HCT116 (cell line): Measurements from ENCODE around the gene PRG2. TPM values are rescaled to one million over a fixed set of nuclear protein-coding genes. Genes with fewer than 3 reads are reported as not detected.

ENCODE experiments used
- ATAC-seq: fragments of 200-7000 bp; cut with Tn5 transposase; 2 replicates; pipeline ENCODE4 v1.9.1; 2020; ENCODE audit warnings: mild to moderate bottlenecking, moderate library complexity
- BruUV-seq: library from RNA; stranded (reverse); fragments of 400-500 nt; replicated peaks from 2 replicates; lab custom pipeline; 2021; lab: Mats Ljungman, UMichigan
- CTCF ChIA-PET: fragments of 300-600 bp; sonication (Branson Sonifier 250); formaldehyde crosslinking; loops from one replicate; lab custom pipeline; 2021; ENCODE audit warnings: antibody characterized with exemption; lab: Charles Lee
- POLR2A ChIA-PET: fragments of 300-600, 350-600 bp; sonication (Branson Sonifier 250); formaldehyde crosslinking; loops from one replicate; lab custom pipeline; 2021; ENCODE audit warnings: antibody characterized with exemption; lab: Charles Lee
- RAD21 ChIA-PET, 2 experiments: fragments of 300-600 bp; sonication (Branson Sonifier 250); formaldehyde crosslinking; loops; one replicate each; lab custom pipeline; 2023; ENCODE audit warnings: low total read pairs in 2 of 2; ENCODE audit not compliant: uncharacterized antibody in 2 of 2, unreplicated experiment in 2 of 2, low non-redundant PET in 1 of 2; lab: Charles Lee
- DNase-seq: peaks from one replicate; pipeline ENCODE4 v3.0.0-alpha.2; 2010; ENCODE audit warnings: low read depth, low spot score
- H2AFZ ChIP-seq: fragments of 200-600 bp; shearing (Covaris generic), sonication (generic); 2 replicates; pipeline ENCODE4 v1.6.1; 2017; ENCODE audit warnings: low read depth, mixed run types, mixed read lengths, antibody characterized with exemption, low read length; ENCODE audit not compliant: poor library complexity, severe bottlenecking
- H3K27ac ChIP-seq: 2 replicates; pipeline ENCODE4 v1.5.1; 2012; ENCODE audit warnings: low read depth, low read length
- H3K27me3 ChIP-seq: fragments of 200-600 bp; sonication (generic); 2 replicates; pipeline ENCODE4 v1.6.1; 2016; ENCODE audit warnings: mixed run types, low read length, mixed read lengths; ENCODE audit not compliant: insufficient read depth
- H3K36me3 ChIP-seq, 2 experiments: fragments of 200-500 bp in 1 of 2; fragments of 200-600 bp in 1 of 2; sonication (Bioruptor generic) in 1 of 2; sonication (generic) in 1 of 2; 2 replicates each; pipeline versions ENCODE4 v1.5.1 to v1.6.1; 2014 to 2016; ENCODE audit warnings: low read length in 2 of 2, inconsistent platforms in 1 of 2, mixed read lengths in 1 of 2, mixed run types in 1 of 2; ENCODE audit not compliant: insufficient read depth in 2 of 2, control insufficient read depth in 1 of 2
- H3K4me1 ChIP-seq, 2 experiments: fragments of 200-600 bp in 1 of 2; sonication (generic) in 1 of 2; 2 replicates each; pipeline versions ENCODE4 v1.5.1 to v1.6.1; 2012 to 2017; ENCODE audit warnings: low read length in 2 of 2, inconsistent platforms in 1 of 2, mild to moderate bottlenecking in 1 of 2, mixed read lengths in 1 of 2, mixed run types in 1 of 2, moderate library complexity in 1 of 2; ENCODE audit not compliant: insufficient read depth in 2 of 2, control insufficient read depth in 1 of 2
- H3K4me2 ChIP-seq: fragments of 200-600 bp; sonication (generic); 2 replicates; pipeline ENCODE4 v1.6.1; 2017; ENCODE audit warnings: mixed run types, low read length, mixed read lengths
- H3K4me3 ChIP-seq, 2 experiments: fragments of 200-600 bp in 1 of 2; sonication (generic) in 1 of 2; replicated peaks in 1 of 2; 2 replicates each; pipeline ENCODE4 v1.5.1; 2011 to 2016; ENCODE audit warnings: low read length in 2 of 2, control low read depth in 1 of 2, low read depth in 1 of 2, mild to moderate bottlenecking in 1 of 2, mixed read lengths in 1 of 2, mixed run types in 1 of 2
- H3K79me2 ChIP-seq: fragments of 200-600 bp; sonication (generic); 2 replicates; pipeline ENCODE4 v1.6.1; 2017; ENCODE audit warnings: mild to moderate bottlenecking, mixed run types, low read length, moderate library complexity, mixed read lengths; ENCODE audit not compliant: insufficient read depth
- H3K9ac ChIP-seq: fragments of 200-600 bp; sonication (generic); 2 replicates; pipeline ENCODE4 v1.6.1; 2016; ENCODE audit warnings: low read length, mixed read lengths
- H3K9me2 ChIP-seq: fragments of 200-600 bp; sonication (generic), shearing (Covaris generic); 2 replicates; pipeline ENCODE4 v1.6.1; 2017; ENCODE audit warnings: mixed run types, mild to moderate bottlenecking, moderate library complexity; ENCODE audit not compliant: insufficient read depth
- H3K9me3 ChIP-seq, 2 experiments: fragments of 200-500 bp in 1 of 2; fragments of 200-600 bp in 1 of 2; sonication (Bioruptor generic) in 1 of 2; sonication (generic) in 1 of 2; 2 replicates each; pipeline ENCODE4 v1.6.1; 2014 to 2017; ENCODE audit warnings: low read length in 2 of 2, mixed read lengths in 2 of 2, inconsistent platforms in 1 of 2, low read depth in 1 of 2, mild to moderate bottlenecking in 1 of 2, mixed run types in 1 of 2, moderate library complexity in 1 of 2; ENCODE audit not compliant: control insufficient read depth in 1 of 2, insufficient read depth in 1 of 2
- H4K20me1 ChIP-seq: fragments of 200-600 bp; sonication (generic), shearing (Covaris generic); 2 replicates; pipeline ENCODE4 v1.6.1; 2017; ENCODE audit warnings: mixed run types, mild to moderate bottlenecking, moderate library complexity; ENCODE audit not compliant: insufficient read depth
- CBX3 ChIP-seq: IDR thresholded peaks from 2 replicates; pipeline ENCODE4 v1.6.1; 2012; ENCODE audit warnings: low read depth
- CEBPB ChIP-seq: IDR thresholded peaks from 2 replicates; pipeline ENCODE4 v1.6.1; 2012; ENCODE audit warnings: low read depth
- ELF1 ChIP-seq: IDR thresholded peaks from 2 replicates; pipeline ENCODE4 v1.6.1; 2012; ENCODE audit warnings: low read depth, borderline replicate concordance
- EZH2 ChIP-seq: fragments of 200-600 bp; sonication (generic); IDR thresholded peaks from 2 replicates; pipeline ENCODE4 v1.6.1; 2017; ENCODE audit warnings: antibody characterized with exemption, mixed run types
- JUND ChIP-seq: IDR thresholded peaks from 2 replicates; pipeline ENCODE4 v1.6.1; 2012
- POLR2A ChIP-seq: IDR thresholded peaks from 2 replicates; pipeline ENCODE4 v1.7.0; 2011; ENCODE audit warnings: borderline replicate concordance; ENCODE audit not compliant: insufficient read depth, insufficient read length; ENCODE audit errors: extremely low read depth
- POLR2AphosphoS5 ChIP-seq: IDR thresholded peaks from 2 replicates; pipeline ENCODE4 v1.6.1; 2011; ENCODE audit warnings: mild to moderate bottlenecking, low read depth, low read length, moderate library complexity
- RAD21 ChIP-seq: IDR thresholded peaks from 2 replicates; pipeline ENCODE4 v1.6.1; 2012; ENCODE audit warnings: low read depth, mild to moderate bottlenecking
- SIN3A ChIP-seq: IDR thresholded peaks from 2 replicates; pipeline ENCODE4 v1.6.1; 2012; ENCODE audit warnings: low read depth
- SRF ChIP-seq: IDR thresholded peaks from 2 replicates; pipeline ENCODE4 v1.6.1; 2012; ENCODE audit warnings: low read depth
- TCF7L2 ChIP-seq: IDR thresholded peaks from 2 replicates; pipeline ENCODE4 v1.7.0; 2011; ENCODE audit warnings: borderline replicate concordance, inconsistent platforms; ENCODE audit not compliant: insufficient read depth, insufficient read length; ENCODE audit errors: extremely low read depth
- intact Hi-C: fragments of 100-400 bp; cut with micrococcal nuclease; formaldehyde crosslinking; loops from 2 replicates; pipeline ENCODE4 v1.10.0; 2022
- total RNA-seq: library from RNA; stranded (reverse); gene quantifications from one replicate; pipeline ENCODE4 v1.2.1, GENCODE V29; 2021; ENCODE audit not compliant: unreplicated experiment
- TF ChIP-seq, protein P1 (sequence below): IDR thresholded peaks from 2 replicates; pipeline ENCODE4 v1.6.1; 2012
- TF ChIP-seq, protein P2 (sequence below): IDR thresholded peaks from 2 replicates; pipeline ENCODE4 v1.6.1; 2012; ENCODE audit warnings: low read depth
- TF ChIP-seq, protein P3 (sequence below): IDR thresholded peaks from 2 replicates; pipeline ENCODE4 v1.6.1; 2011; ENCODE audit warnings: mild to moderate bottlenecking, low read length, moderate library complexity; ENCODE audit not compliant: insufficient replicate concordance; ENCODE audit errors: extremely low read depth
- TF ChIP-seq, protein P4 (sequence below), 3 experiments: fragments of 200-600 bp in 1 of 3; sonication (generic) in 1 of 3; IDR thresholded peaks in 2 of 3; conservative IDR thresholded peaks in 1 of 3; 2 replicates each; pipeline ENCODE4 v1.5.1; 2012 to 2017; ENCODE audit warnings: low read depth in 2 of 3, low read length in 2 of 3, antibody characterized with exemption in 1 of 3, borderline replicate concordance in 1 of 3, control low read depth in 1 of 3, mild to moderate bottlenecking in 1 of 3, mixed read lengths in 1 of 3, mixed run types in 1 of 3, moderate library complexity in 1 of 3; ENCODE audit not compliant: insufficient read depth in 1 of 3

PRG2 gene
- total RNA-seq, 1 experiment from 2014 or later, result 0.81 TPM

DNA sequence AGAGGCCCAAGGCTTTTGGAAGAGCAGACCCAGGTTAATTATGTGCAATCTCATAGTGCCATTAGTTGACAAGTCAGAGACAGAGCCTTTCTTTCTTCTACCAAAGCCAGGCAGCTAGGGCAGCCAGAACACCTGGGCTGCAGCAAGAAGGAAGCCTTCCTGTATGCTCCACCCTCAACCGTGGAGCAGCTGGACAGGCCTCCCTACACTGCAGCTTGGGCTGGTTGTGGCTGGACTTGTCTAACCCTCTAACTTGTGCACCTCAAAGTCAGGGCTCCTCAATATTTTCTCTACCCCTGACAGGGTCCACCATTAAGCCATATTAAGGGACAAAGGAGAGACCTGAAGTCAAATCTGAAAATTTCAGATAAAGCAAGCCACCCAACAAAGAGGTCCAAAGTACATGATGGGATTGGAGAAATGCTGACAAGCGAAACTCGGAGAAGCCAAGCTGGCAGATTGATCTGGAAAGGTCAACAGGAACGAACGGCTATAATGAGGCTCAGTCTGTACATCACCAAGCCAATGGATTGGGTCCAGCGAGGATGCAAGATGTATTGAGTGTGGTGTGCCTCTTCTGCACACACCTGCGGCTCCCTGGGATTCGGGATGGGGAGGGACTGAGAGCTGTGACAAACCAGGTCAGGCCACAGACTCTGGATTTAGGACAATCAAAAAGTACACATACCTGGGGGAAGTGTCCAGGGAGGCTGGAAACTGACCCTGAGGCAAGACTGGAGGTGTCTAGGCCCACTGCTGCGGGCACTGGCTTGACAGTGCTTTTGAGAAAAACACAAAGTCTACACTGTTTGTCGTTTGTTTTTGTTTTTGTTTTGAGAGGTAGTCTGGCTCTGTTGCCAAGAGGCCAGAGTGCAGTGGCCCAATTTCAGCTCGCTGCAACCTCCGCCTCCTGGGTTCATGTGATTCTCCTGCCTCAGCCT is 48.2 kb upstream of the PRG2 start (continued):
- TF ChIP-seq, protein P1, sequence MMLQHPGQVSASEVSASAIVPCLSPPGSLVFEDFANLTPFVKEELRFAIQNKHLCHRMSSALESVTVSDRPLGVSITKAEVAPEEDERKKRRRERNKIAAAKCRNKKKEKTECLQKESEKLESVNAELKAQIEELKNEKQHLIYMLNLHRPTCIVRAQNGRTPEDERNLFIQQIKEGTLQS, result no peak
- TF ChIP-seq, protein P2, sequence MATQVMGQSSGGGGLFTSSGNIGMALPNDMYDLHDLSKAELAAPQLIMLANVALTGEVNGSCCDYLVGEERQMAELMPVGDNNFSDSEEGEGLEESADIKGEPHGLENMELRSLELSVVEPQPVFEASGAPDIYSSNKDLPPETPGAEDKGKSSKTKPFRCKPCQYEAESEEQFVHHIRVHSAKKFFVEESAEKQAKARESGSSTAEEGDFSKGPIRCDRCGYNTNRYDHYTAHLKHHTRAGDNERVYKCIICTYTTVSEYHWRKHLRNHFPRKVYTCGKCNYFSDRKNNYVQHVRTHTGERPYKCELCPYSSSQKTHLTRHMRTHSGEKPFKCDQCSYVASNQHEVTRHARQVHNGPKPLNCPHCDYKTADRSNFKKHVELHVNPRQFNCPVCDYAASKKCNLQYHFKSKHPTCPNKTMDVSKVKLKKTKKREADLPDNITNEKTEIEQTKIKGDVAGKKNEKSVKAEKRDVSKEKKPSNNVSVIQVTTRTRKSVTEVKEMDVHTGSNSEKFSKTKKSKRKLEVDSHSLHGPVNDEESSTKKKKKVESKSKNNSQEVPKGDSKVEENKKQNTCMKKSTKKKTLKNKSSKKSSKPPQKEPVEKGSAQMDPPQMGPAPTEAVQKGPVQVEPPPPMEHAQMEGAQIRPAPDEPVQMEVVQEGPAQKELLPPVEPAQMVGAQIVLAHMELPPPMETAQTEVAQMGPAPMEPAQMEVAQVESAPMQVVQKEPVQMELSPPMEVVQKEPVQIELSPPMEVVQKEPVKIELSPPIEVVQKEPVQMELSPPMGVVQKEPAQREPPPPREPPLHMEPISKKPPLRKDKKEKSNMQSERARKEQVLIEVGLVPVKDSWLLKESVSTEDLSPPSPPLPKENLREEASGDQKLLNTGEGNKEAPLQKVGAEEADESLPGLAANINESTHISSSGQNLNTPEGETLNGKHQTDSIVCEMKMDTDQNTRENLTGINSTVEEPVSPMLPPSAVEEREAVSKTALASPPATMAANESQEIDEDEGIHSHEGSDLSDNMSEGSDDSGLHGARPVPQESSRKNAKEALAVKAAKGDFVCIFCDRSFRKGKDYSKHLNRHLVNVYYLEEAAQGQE, result no peak
- no peak for TF ChIP-seq EZH2
- no peak for TF ChIP-seq JUND

DNA sequence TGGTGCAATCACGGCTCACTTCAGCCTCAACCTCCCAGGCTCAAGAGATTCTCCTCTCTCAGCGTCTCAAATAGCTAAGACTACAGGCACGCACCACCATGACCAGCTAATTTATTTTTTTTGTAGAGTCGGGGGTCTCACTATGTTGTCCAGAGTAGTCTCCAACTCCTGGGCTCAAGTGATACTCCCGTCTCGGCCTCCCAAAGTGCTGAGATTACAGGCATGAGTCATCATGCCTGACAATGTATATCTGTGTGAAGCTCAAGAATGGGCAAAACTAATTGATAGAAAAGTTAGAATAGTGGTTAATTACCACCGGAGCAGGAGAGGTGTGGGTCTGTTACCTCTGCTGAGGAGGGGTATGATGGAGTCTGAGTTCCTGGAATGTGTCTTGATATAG is 45.6 kb upstream of the PRG2 start:
- no TSS peak for BruUV-seq
- DNase-seq, result no peak
- no peak overlapping the region for H3K27ac ChIP-seq
- TF ChIP-seq CBX3 (no peak), SIN3A (no peak), RAD21 (no peak), CEBPB (no peak), ELF1 (no peak), SRF (no peak), POLR2A (no peak), TCF7L2 (no peak), POLR2AphosphoS5 (no peak)
- TF ChIP-seq, protein P1, result no peak
- TF ChIP-seq, protein P3, sequence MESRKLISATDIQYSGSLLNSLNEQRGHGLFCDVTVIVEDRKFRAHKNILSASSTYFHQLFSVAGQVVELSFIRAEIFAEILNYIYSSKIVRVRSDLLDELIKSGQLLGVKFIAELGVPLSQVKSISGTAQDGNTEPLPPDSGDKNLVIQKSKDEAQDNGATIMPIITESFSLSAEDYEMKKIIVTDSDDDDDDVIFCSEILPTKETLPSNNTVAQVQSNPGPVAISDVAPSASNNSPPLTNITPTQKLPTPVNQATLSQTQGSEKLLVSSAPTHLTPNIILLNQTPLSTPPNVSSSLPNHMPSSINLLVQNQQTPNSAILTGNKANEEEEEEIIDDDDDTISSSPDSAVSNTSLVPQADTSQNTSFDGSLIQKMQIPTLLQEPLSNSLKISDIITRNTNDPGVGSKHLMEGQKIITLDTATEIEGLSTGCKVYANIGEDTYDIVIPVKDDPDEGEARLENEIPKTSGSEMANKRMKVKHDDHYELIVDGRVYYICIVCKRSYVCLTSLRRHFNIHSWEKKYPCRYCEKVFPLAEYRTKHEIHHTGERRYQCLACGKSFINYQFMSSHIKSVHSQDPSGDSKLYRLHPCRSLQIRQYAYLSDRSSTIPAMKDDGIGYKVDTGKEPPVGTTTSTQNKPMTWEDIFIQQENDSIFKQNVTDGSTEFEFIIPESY, result no peak
- TF ChIP-seq, protein P4, sequence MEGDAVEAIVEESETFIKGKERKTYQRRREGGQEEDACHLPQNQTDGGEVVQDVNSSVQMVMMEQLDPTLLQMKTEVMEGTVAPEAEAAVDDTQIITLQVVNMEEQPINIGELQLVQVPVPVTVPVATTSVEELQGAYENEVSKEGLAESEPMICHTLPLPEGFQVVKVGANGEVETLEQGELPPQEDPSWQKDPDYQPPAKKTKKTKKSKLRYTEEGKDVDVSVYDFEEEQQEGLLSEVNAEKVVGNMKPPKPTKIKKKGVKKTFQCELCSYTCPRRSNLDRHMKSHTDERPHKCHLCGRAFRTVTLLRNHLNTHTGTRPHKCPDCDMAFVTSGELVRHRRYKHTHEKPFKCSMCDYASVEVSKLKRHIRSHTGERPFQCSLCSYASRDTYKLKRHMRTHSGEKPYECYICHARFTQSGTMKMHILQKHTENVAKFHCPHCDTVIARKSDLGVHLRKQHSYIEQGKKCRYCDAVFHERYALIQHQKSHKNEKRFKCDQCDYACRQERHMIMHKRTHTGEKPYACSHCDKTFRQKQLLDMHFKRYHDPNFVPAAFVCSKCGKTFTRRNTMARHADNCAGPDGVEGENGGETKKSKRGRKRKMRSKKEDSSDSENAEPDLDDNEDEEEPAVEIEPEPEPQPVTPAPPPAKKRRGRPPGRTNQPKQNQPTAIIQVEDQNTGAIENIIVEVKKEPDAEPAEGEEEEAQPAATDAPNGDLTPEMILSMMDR (IDR thresholded peaks at IDR 0.05 in 2 of 3, conservative IDR thresholded peaks at IDR 0.05 in 1 of 3; ENCODE audit: borderline replicate concordance in 1 of 3, insufficient read depth in 1 of 3, low read depth in 2 of 3, low read length in 2 of 3), result no peak

More for the DNA sequence above, 45.6 kb upstream of the PRG2 start:
- Histone ChIP-seq H3K4me2 (no peak overlapping the region), H3K9me2 (no peaks in the 10 kb centered on the region), H3K9ac (no peak overlapping the region), H3K9me3 (no peaks in the 10 kb centered on the region), H3K27me3 (peaks cover 10% of the 10 kb centered on the region; the same call in 1 of the 2 replicates), H4K20me1 (no peaks in the 10 kb centered on the region), H3K4me3 (no peak overlapping the region), H3K4me1 (no peaks in the 10 kb centered on the region), H3K36me3 (no peaks in the 10 kb centered on the region), H2AFZ (no peak overlapping the region), H3K79me2 (no peaks in the 10 kb centered on the region)
- RAD21 ChIA-PET, result no interaction called here
- intact Hi-C loops, result no loop called here
- CTCF ChIA-PET, result interaction anchor here (1.0 to 1.4 kb wide), 2 partner anchors 23 to 58 kb away, joined by 3 read pairs; no protein-coding TSS in a partner anchor
- no peak for ATAC-seq
- POLR2A ChIA-PET, result no interaction called here
